GM12878 (cell line): ENCODE data around the gene SIDT1. TPM values are rescaled to one million over a fixed set of nuclear protein-coding genes. Genes with fewer than 3 reads are reported as not detected.

Source experiments
- ATAC-seq: fragments of 200-7000 bp; cut with Tn5 transposase; 3 replicates; pipeline ENCODE4 v1.9.1; 2020; ENCODE audit warnings: mild to moderate bottlenecking, moderate library complexity
- BruUV-seq: library from RNA; stranded (reverse); fragments of 400-500 nt; replicated peaks from 2 replicates; lab custom pipeline; 2021; lab: Mats Ljungman, UMichigan
- CTCF ChIA-PET: fragments of 300-600 bp; sonication (Branson Sonifier 250); formaldehyde crosslinking; extraction: SDS; loops from one replicate; lab custom pipeline; 2021; ENCODE audit warnings: inconsistent platforms; lab: Yijun Ruan, JAX
- POLR2A ChIA-PET: fragments of 350-600 bp; formaldehyde crosslinking; extraction: SDS; loops from one replicate; lab custom pipeline; 2021; ENCODE audit warnings: inconsistent platforms; lab: Charles Lee
- RAD21 ChIA-PET: fragments of 300-600 bp; sonication (Branson Sonifier 250); formaldehyde crosslinking; loops from one replicate; lab custom pipeline; 2023; ENCODE audit warnings: antibody characterized with exemption; ENCODE audit not compliant: unreplicated experiment; lab: Charles Lee
- SMC1A ChIA-PET: fragments of 300-600 bp; sonication (Branson Sonifier 250); formaldehyde crosslinking; loops from one replicate; lab custom pipeline; 2023; ENCODE audit not compliant: unreplicated experiment, uncharacterized antibody; lab: Charles Lee
- DNase-seq: peaks from one replicate; pipeline ENCODE4 v3.0.0-alpha.2; 2011; ENCODE audit warnings: low read depth, low spot score
- FAIRE-seq: peaks from 3 replicates; lab custom pipeline; 2011; peaks lifted over from hg19 to GRCh38; lab: Jason Lieb, UNC
- H2AFZ ChIP-seq: 2 replicates; pipeline ENCODE4 v1.6.0; 2011; ENCODE audit warnings: low read depth, low read length, control low read depth; ENCODE audit not compliant: control insufficient read depth
- H3K27ac ChIP-seq: 2 replicates; pipeline ENCODE4 v1.5.1; 2011; ENCODE audit warnings: control low read depth; ENCODE audit not compliant: control insufficient read depth, insufficient read depth
- H3K27me3 ChIP-seq, 2 experiments: replicated peaks in 1 of 2; 2 replicates each; pipeline versions ENCODE4 v1.6.0 to v1.6.1; 2011; ENCODE audit warnings: low read length in 1 of 2; ENCODE audit not compliant: control insufficient read depth in 2 of 2, insufficient read depth in 2 of 2
- H3K36me3 ChIP-seq, 2 experiments: 2 replicates each; pipeline ENCODE4 v1.5.1; 2011; ENCODE audit warnings: low read length in 1 of 2; ENCODE audit not compliant: control insufficient read depth in 2 of 2, insufficient read depth in 2 of 2
- H3K4me1 ChIP-seq: 2 replicates; pipeline ENCODE4 v1.6.1; 2011; ENCODE audit warnings: mild to moderate bottlenecking, low read length, moderate library complexity, mixed read lengths; ENCODE audit not compliant: control insufficient read depth, insufficient read depth
- H3K4me2 ChIP-seq: 2 replicates; pipeline ENCODE4 v1.6.0; 2011; ENCODE audit warnings: control low read depth; ENCODE audit not compliant: control insufficient read depth, insufficient read depth
- H3K4me3 ChIP-seq: fragments of 200-600 bp; sonication (generic); 2 replicates; pipeline ENCODE4 v1.5.1; 2016
- H3K79me2 ChIP-seq: 2 replicates; pipeline ENCODE4 v1.6.0; 2011; ENCODE audit warnings: low read length; ENCODE audit not compliant: control insufficient read depth, insufficient read depth
- H3K9ac ChIP-seq: 2 replicates; pipeline ENCODE4 v1.8.0; 2011; ENCODE audit warnings: low read length, control low read depth, mixed read lengths; ENCODE audit not compliant: control insufficient read depth, insufficient read depth
- H3K9me3 ChIP-seq: replicated peaks from 3 replicates; pipeline ENCODE4 v1.5.1; 2011; ENCODE audit warnings: mild to moderate bottlenecking, low read length; ENCODE audit not compliant: control insufficient read depth, insufficient read depth
- H4K20me1 ChIP-seq: 2 replicates; pipeline ENCODE4 v1.6.0; 2011; ENCODE audit not compliant: control insufficient read depth, insufficient read depth
- CBFB ChIP-seq: IDR thresholded peaks from 2 replicates; pipeline ENCODE4 v1.6.1; 2016; ENCODE audit warnings: antibody characterized with exemption, low read depth
- CBX5 ChIP-seq: sonication (generic); IDR thresholded peaks from 2 replicates; pipeline ENCODE4 v1.6.1; 2016; ENCODE audit warnings: low read depth, moderate library complexity, mild to moderate bottlenecking, inconsistent platforms
- CHD2 ChIP-seq: IDR thresholded peaks from 2 replicates; pipeline ENCODE4 v1.6.1; 2011; ENCODE audit warnings: low read depth, low read length, improper control_type of control experiment, borderline replicate concordance
- GATAD2B ChIP-seq: fragments of 450-650 bp; conservative IDR thresholded peaks from 2 replicates; pipeline ENCODE4 v1.6.1; 2017; ENCODE audit warnings: low read depth, mild to moderate bottlenecking, moderate library complexity
- HDAC2 ChIP-seq: fragments of 200-600 bp; sonication (generic); IDR thresholded peaks from 2 replicates; pipeline ENCODE4 v1.6.1; 2017
- JUND ChIP-seq: IDR thresholded peaks from 2 replicates; pipeline ENCODE4 v1.6.1; 2012; ENCODE audit warnings: low read depth, mild to moderate bottlenecking, low read length, improper control_type of control experiment, moderate library complexity
- PAX8 ChIP-seq: fragments of 450-650 bp; IDR thresholded peaks from 2 replicates; pipeline ENCODE4 v1.6.1; 2017; ENCODE audit warnings: mild to moderate bottlenecking, moderate library complexity
- RBBP5 ChIP-seq: fragments of 200-600 bp; sonication (generic); conservative IDR thresholded peaks from 2 replicates; pipeline ENCODE4 v1.6.1; 2016
- SP1 ChIP-seq: IDR thresholded peaks from one replicate; pipeline ENCODE4 v1.6.1; 2011; ENCODE audit warnings: low read depth, low read length
- SREBF1 ChIP-seq: IDR thresholded peaks from 2 replicates; pipeline ENCODE4 v1.6.1; 2012; ENCODE audit warnings: mild to moderate bottlenecking, low read length
- SREBF2 ChIP-seq: IDR thresholded peaks from 2 replicates; pipeline ENCODE4 v1.6.1; 2012; ENCODE audit warnings: mild to moderate bottlenecking, low read length
- TARDBP ChIP-seq: IDR thresholded peaks from 2 replicates; pipeline ENCODE4 v1.6.1; 2016; ENCODE audit warnings: borderline replicate concordance
- ZBED1 ChIP-seq: IDR thresholded peaks from 2 replicates; pipeline ENCODE4 v1.6.1; 2016; ENCODE audit warnings: borderline replicate concordance
- ZNF622 ChIP-seq: fragments of 450-650 bp; IDR thresholded peaks from 2 replicates; pipeline ENCODE4 v1.6.1; 2017; ENCODE audit warnings: mild to moderate bottlenecking, inconsistent platforms
- ZZZ3 ChIP-seq: IDR thresholded peaks from 2 replicates; pipeline ENCODE4 v1.6.1; 2011; ENCODE audit warnings: low read depth; ENCODE audit not compliant: control insufficient read depth, insufficient read length
- WGBS: methylation state at CpG from one replicate; pipeline ENCODE4 v1.1.6; 2016; ENCODE audit warnings: low lambda C conversion rate; ENCODE audit not compliant: insufficient replicate concordance, insufficient coverage; ENCODE audit errors: missing lambda C conversion rate; 5-methylcytosine and 5-hydroxymethylcytosine counted together
- in situ Hi-C: fragments of 300-500 bp; cut with MboI; formaldehyde crosslinking; loops from 9 replicates; pipeline ENCODE4 v1.14.3; 2018; ENCODE audit warnings: mixed read lengths
- intact Hi-C: fragments of 100-400 bp; cut with micrococcal nuclease; formaldehyde crosslinking; loops from one replicate; pipeline ENCODE4 v1.14.2; 2022; ENCODE audit not compliant: unreplicated experiment
- polyA plus RNA-seq, 11 experiments: library from polyadenylated mRNA; depleted of rRNA in 4 of 11; unstranded in 6 of 11; stranded (reverse) in 5 of 11; fragments of >200 nt; fragmentation: Nextera tagmentation in 4 of 11; fragmentation: Illumina TruSeq in 1 of 11; extraction: Ambion mirVana in 4 of 11; extraction: Trizol in 1 of 11; gene quantifications; 1 replicate in 1 of 11; 2 replicates in 10 of 11; pipeline versions ENCODE4 v1.2.1 to v1.2.3, GENCODE V29; 2011 to 2016; ENCODE audit warnings: inconsistent platforms in 2 of 11, missing spikeins in 2 of 11, low read depth in 1 of 11
- total RNA-seq, 4 experiments: library from RNA; depleted of rRNA in 3 of 4; stranded (reverse); fragments of >200 nt in 3 of 4; fragmentation: Illumina TruSeq in 1 of 4; extraction: Trizol in 1 of 4; gene quantifications; 2 replicates each; pipeline versions ENCODE4 v1.2.1 to v1.2.3, GENCODE V29; 2013 to 2021
- TF ChIP-seq, protein P1 (sequence below): IDR thresholded peaks from 2 replicates; pipeline ENCODE4 v1.6.1; 2011; ENCODE audit warnings: low read depth, low read length, improper control_type of control experiment, borderline replicate concordance
- TF ChIP-seq, protein P2 (sequence below): fragments of 450-650 bp; IDR thresholded peaks from 2 replicates; pipeline ENCODE4 v1.6.1; 2017; ENCODE audit warnings: mild to moderate bottlenecking, low read depth, inconsistent platforms; ENCODE audit not compliant: poor library complexity, severe bottlenecking
- TF ChIP-seq, protein P3 (sequence below): IDR thresholded peaks from 2 replicates; pipeline ENCODE4 v1.6.1; 2012; ENCODE audit warnings: low read depth, low read length, improper control_type of control experiment
- TF ChIP-seq, protein P4 (sequence below): IDR thresholded peaks from 2 replicates; pipeline ENCODE4 v1.6.1; 2011; ENCODE audit warnings: borderline replicate concordance, low read depth, mild to moderate bottlenecking, moderate library complexity, mixed read lengths, low read length; ENCODE audit not compliant: insufficient read depth; ENCODE audit errors: extremely low read length

SIDT1 gene
- total and polyA plus RNA-seq, 10 of the 15 experiments (the other 5 are each of a cell fraction or from before 2014, with no cell fraction given): 3.0 to 45.0 (median 26.6) TPM

DNA sequence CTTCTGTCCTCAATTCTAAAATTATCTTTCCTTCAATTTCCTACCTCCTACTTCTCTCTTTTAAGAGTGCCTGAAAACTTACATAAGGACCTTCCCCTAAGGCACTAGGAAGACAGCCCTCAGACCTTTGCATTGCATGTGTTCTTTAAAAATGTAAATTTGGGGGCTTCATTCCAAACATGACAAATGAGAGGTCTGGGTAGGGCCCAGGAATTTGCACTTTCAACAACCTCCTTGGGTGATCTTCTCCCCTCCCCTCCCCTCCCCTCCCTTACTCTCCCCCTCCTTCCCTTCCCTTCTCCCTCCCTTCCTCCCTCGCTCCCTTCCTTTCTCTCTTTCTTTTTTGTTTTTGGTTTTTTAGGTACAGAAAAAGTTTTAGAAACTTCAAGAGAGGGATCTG lies 145.4 kb downstream of the SIDT1 start:
- H3K4me3 ChIP-seq: no peak overlapping the region
- H3K4me2 ChIP-seq: no peak overlapping the region
- no TSS peak for BruUV-seq
- CTCF ChIA-PET: interaction anchor here (0.9 kb wide), 1 partner anchor 16 kb away, joined by 3 read pairs; no protein-coding TSS in a partner anchor
- intact Hi-C loops: no loop called here
- H3K27me3 ChIP-seq: no peaks in the 10 kb centered on the region
- TF ChIP-seq ZZZ3: no peak
- TF ChIP-seq RBBP5: no peak
- no peak for TF ChIP-seq HDAC2
- TF ChIP-seq CBX5: no peak
- TF ChIP-seq SP1: no peak
- no peak for TF ChIP-seq ZBED1
- no peak for TF ChIP-seq SREBF2
- TF ChIP-seq GATAD2B: no peak
- TF ChIP-seq ZNF622: no peak
- TF ChIP-seq TARDBP: no peak
- TF ChIP-seq CBFB: no peak
- TF ChIP-seq, protein P1, sequence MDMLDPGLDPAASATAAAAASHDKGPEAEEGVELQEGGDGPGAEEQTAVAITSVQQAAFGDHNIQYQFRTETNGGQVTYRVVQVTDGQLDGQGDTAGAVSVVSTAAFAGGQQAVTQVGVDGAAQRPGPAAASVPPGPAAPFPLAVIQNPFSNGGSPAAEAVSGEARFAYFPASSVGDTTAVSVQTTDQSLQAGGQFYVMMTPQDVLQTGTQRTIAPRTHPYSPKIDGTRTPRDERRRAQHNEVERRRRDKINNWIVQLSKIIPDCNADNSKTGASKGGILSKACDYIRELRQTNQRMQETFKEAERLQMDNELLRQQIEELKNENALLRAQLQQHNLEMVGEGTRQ: no peak
- no peak for TF ChIP-seq PAX8
- TF ChIP-seq, protein P2, sequence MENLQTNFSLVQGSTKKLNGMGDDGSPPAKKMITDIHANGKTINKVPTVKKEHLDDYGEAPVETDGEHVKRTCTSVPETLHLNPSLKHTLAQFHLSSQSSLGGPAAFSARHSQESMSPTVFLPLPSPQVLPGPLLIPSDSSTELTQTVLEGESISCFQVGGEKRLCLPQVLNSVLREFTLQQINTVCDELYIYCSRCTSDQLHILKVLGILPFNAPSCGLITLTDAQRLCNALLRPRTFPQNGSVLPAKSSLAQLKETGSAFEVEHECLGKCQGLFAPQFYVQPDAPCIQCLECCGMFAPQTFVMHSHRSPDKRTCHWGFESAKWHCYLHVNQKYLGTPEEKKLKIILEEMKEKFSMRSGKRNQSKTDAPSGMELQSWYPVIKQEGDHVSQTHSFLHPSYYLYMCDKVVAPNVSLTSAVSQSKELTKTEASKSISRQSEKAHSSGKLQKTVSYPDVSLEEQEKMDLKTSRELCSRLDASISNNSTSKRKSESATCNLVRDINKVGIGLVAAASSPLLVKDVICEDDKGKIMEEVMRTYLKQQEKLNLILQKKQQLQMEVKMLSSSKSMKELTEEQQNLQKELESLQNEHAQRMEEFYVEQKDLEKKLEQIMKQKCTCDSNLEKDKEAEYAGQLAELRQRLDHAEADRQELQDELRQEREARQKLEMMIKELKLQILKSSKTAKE: no peak
- no peak for TF ChIP-seq CHD2
- no peak for TF ChIP-seq JUND
- TF ChIP-seq SREBF1: no peak
- TF ChIP-seq, protein P3, sequence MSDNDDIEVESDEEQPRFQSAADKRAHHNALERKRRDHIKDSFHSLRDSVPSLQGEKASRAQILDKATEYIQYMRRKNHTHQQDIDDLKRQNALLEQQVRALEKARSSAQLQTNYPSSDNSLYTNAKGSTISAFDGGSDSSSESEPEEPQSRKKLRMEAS: no peak
- TF ChIP-seq, protein P4, sequence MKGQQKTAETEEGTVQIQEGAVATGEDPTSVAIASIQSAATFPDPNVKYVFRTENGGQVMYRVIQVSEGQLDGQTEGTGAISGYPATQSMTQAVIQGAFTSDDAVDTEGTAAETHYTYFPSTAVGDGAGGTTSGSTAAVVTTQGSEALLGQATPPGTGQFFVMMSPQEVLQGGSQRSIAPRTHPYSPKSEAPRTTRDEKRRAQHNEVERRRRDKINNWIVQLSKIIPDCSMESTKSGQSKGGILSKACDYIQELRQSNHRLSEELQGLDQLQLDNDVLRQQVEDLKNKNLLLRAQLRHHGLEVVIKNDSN: no peak
- ATAC-seq (no peak), FAIRE-seq (no peak), DNase-seq (no peak)
- SMC1A ChIA-PET: no interaction called here
- POLR2A ChIA-PET: no interaction called here
- no peak overlapping the region for H3K9ac ChIP-seq
- H3K79me2 ChIP-seq: no peaks in the 10 kb centered on the region
- RAD21 ChIA-PET: no interaction called here
- H3K4me1 ChIP-seq: no peaks in the 10 kb centered on the region
- H4K20me1 ChIP-seq: no peaks in the 10 kb centered on the region
- no peak overlapping the region for H2AFZ ChIP-seq
- WGBS: no CpG with 5 or more reads among the region's 1 CpG
- no peak overlapping the region for H3K27ac ChIP-seq
- in situ Hi-C loops: no loop called here
- H3K9me3 ChIP-seq: no peaks in the 10 kb centered on the region
- peaks cover 0 to 7% of the 10 kb centered on the region in 2 experiments; a peak in 1 of 4 replicates for H3K36me3 ChIP-seq
